Kidney epithelial cell (primary cell): ENCODE results near the gene CATSPERD. TPM values are rescaled to one million over a fixed set of nuclear protein-coding genes. Genes with fewer than 3 reads are reported as not detected.

Experiments
- DNase-seq: peaks from one replicate; pipeline ENCODE4 v3.0.0-alpha.2; 2010; ENCODE audit warnings: low read depth
- H3K27me3 ChIP-seq: 2 replicates; pipeline ENCODE4 v1.6.0; 2011; ENCODE audit warnings: low read length; ENCODE audit not compliant: control insufficient read depth, insufficient read depth
- H3K36me3 ChIP-seq: 2 replicates; pipeline ENCODE4 v1.5.1; 2011; ENCODE audit warnings: low read length; ENCODE audit not compliant: control insufficient read depth, insufficient read depth
- H3K4me3 ChIP-seq: 2 replicates; pipeline ENCODE4 v1.5.1; 2011; ENCODE audit warnings: low read depth, mild to moderate bottlenecking, control low read depth, low read length
- CTCF ChIP-seq: IDR thresholded peaks from 2 replicates; pipeline ENCODE4 v1.5.1; 2011; ENCODE audit warnings: mild to moderate bottlenecking, moderate library complexity, low read length, control low read depth, inconsistent platforms; ENCODE audit not compliant: insufficient read depth, poor library complexity, severe bottlenecking
- total RNA-seq: library from RNA; depleted of rRNA; stranded (reverse); fragments of >200 nt; gene quantifications from 2 replicates; pipeline ENCODE4 v1.2.3, GENCODE V29; 2015

Gene CATSPERD
- total RNA-seq, 1 donor from 2014 or later, result not detected

DNA sequence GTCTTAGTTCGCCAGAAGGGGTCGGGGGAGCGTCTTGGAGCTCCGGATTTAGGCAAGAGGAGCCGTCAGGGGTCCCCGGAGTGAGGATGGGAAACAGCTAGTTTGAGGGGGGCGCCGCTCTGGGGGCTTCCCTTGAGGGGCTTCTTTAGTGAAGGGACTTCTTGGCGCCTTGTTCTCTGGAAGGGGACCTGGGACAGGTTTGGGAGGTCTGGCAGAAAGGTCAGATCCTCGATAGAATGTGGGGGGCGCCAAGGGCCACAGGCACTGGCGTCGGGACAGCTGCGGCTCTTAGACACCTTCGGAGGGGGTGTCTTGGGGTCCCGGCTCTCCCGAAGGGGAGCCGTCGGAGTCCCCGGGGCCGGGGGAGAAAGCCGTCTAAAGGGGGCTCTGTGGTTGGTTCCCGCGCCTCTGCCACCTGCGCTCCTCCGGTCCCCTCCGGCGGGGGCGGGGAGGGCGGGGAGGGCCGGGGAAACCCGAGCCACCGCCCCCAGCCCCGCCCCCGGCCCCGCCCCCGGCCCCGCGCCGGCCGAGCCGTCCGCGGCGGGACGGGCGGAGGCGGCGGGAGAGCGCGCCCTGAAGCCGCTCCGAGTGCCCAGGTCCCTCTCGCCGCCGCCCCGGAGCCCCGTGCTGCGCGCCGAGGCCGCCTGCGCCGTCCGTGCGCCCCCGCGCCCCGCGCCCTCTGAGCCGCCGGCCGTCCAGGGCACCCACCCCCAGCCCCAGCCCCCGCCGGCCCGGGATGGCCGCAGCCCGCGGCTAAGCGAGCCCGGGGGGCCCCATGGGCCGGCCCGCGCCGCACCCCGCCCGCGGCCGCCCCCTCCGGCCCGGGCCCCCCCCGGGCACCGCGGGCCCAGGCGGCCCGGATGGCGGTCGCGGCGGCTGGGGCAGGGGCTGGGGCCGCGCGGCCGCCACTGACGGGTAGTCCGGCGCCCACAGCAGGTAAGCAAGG, 84.4 kb downstream of the CATSPERD start, which contains the start of gene NRTN:
Gene NRTN (plus strand): TSS at position 552 of the 946 bp plus-strand sequence. CDS start 19,099 bp downstream, outside the sequence.
- no peaks in the 10 kb centered on the region for H3K36me3 ChIP-seq
- no peak for TF ChIP-seq CTCF
- peaks cover 33% of the 10 kb centered on the region for H3K27me3 ChIP-seq
- H3K4me3 ChIP-seq, result peak within 1 kb of the TSS; percentile 10
- DNase-seq, result no peak

GRCh38 chr19:5805462-5806132, 85.2 kb downstream of the CATSPERD start:
- Histone ChIP-seq H3K36me3 (no peaks in the 10 kb centered on the region), H3K4me3 (peak overlapping the region; percentile 10), H3K27me3 (peaks cover 33% of the 10 kb centered on the region)
- TF ChIP-seq CTCF, result peak; percentile 77
- DNase-seq, result no peak

DNA sequence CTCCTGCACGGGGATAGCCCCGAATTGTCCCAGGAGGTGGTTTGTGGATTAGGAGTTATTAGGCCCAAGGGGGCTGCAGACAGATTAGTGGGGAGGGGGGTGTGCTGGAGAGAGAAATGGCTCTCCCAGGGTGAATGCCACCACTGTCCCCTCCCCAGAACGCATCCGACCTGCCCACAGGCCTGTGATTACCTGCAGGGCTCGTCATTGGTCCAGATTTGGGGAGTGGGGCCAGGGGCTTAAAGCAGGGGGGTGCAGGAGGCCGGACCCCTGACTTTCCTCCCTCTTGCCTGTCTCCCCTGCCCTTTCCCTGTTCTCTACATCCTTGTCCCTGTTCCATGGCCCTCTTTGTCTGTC, 85.7 kb downstream of the CATSPERD start:
- Histone ChIP-seq H3K4me3 (no peak overlapping the region), H3K36me3 (no peaks in the 10 kb centered on the region), H3K27me3 (peaks cover 33% of the 10 kb centered on the region)
- no peak for DNase-seq
- no peak for TF ChIP-seq CTCF

DNA sequence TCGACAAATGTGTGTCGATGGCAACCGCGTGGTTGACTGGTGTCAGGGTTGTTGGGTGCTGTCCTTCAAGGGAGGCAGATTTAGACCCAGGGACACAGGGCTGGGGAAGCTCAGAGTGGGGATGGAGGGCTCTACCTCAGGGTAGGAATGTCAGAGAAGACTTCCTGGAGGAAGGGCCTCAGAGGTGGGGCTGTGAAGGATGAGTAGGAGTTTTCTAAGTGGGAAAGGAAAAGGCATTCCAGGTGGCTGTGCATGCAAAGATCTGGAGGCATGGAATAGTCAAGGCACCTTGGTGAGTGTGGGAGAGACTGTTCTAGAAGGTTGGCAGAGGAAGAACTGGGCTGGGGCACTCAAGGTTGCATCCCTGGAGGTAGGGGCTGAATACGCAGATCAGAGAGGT, 86.5 kb downstream of the CATSPERD start:
- Histone ChIP-seq H3K4me3 (no peak overlapping the region), H3K36me3 (no peaks in the 10 kb centered on the region), H3K27me3 (peaks cover 32% of the 10 kb centered on the region)
- no peak for TF ChIP-seq CTCF
- no peak for DNase-seq

GRCh38 chr19:5808120-5808816, 87.8 kb downstream of the CATSPERD start:
- H3K27me3 ChIP-seq, result peaks cover 25% of the 10 kb centered on the region
- DNase-seq, result no peak
- no peak for TF ChIP-seq CTCF
- no peaks in the 10 kb centered on the region for H3K36me3 ChIP-seq
- no peak overlapping the region for H3K4me3 ChIP-seq
